22Rv1 (cell line): ENCODE measurements around the gene RGS4.

Experiments
- CTCF ChIP-seq: fragments of 450-650 bp; IDR thresholded peaks from 2 replicates; pipeline ENCODE4 v1.5.1; 2017; ENCODE audit warnings: mild to moderate bottlenecking
- ZFX ChIP-seq: fragments of 450-650 bp; IDR thresholded peaks from 2 replicates; pipeline ENCODE4 v1.6.1; 2017; ENCODE audit warnings: antibody characterized with exemption, borderline replicate concordance

- TF ChIP-seq CTCF (no peak), ZFX (no peak)
Observed at GRCh38 chr1:163029901-163030300, 39.3 kb upstream of the RGS4 start.
